ENCODE results near the gene BAIAP2.

GRCh38 chr17:81054881-81055370 lies 20.0 kb downstream of the BAIAP2 start:
- no peak for TF ChIP-seq CTCF (IDR thresholded peaks at IDR 0.05)
- TF ChIP-seq POLR2A (IDR thresholded peaks at IDR 0.05), result no peak
